ENCODE results near the gene PABPN1.
A peak's percentile ranks its signal among the peaks of the same experiment; 100 is the strongest.
"Not testable (repeated sequence)": the region's sequence is repeated elsewhere in the genome, so short reads cannot be mapped to it uniquely, and the experiment has no call there.

Gene PABPN1

DNA sequence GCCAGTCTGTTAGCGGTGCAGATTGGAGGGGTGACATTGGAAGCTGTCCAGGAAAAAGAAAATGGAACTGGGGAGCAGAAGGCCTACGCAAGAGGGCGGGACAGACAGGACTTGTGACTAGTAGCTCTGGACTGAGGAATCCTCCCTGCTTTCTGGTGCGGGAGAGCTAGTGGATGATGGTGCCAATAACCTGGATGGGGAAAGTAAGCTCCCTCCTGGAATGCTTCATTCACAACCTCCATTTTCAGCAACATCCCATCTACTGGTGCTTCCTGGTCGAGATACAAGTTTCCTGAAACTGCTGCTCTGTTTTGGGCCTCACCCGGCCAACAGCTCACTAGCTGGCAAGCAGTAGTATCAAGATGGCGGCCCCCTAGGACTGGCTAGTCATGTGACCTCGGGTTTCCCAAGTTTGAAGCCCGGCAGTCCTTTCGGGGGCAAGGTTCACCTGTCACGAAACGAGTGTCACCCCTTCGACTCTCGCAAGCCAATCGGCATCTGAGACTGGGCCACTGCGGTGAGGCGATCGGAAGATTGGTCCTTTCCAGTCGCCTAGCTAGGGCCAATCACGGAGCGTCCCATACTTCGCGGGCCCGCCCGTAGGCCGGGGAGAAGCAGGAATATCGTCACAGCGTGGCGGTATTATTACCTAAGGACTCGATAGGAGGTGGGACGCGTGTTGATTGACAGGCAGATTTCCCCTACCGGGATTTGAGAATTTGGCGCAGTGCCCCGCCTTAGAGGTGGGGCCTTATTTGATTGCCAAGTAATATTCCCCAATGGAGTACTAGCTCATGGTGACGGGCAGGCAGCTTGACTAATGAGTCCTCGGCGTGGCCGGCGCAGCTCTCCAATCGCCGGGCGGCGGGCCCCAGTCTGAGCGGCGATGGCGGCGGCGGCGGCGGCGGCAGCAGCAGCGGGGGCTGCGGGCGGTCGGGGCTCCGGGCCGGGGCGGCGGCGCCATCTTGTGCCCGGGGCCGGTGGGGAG, at the start of gene PABPN1:
Gene PABPN1 (plus strand): TSS at position 874 of the 988 bp plus-strand sequence. CDS start 13 bp downstream, at position 887.
- peak; percentile 94 to 95 for DNase-seq (ENCODE audit: low read depth in 2 of 2)

DNA sequence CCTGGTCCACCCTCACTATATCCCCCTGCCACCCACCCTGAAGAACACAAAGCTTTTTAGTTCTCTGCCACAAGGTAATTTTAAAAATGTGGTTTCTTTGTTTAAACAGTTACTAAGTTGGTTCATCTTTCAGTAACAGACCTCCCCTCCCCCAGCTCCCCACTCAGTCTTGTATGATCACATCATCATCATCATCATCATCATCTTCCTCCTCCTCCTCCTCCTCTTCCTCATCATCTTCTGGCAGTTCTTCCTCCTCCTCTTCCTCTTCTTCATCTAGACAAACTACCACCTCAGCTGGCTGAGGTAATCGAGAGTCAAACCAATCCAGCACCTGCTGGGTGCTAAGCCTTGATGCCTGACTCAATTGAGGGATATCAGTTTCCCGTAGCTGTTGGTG, 45.8 kb upstream of the PABPN1 start:
- no peak for DNase-seq (ENCODE audit: low read depth in 2 of 2)

GRCh38 chr14:23277189-23277588, 44.1 kb upstream of the PABPN1 start:
- DNase-seq (ENCODE audit: low read depth in 2 of 2) = no peak

GRCh38 chr14:23277928-23278327, 43.3 kb upstream of the PABPN1 start:
- DNase-seq (ENCODE audit: low read depth in 2 of 2) = not testable (repeated sequence)

GRCh38 chr14:23281247-23281646, 40.0 kb upstream of the PABPN1 start:
- no peak for DNase-seq (ENCODE audit: low read depth in 2 of 2)

GRCh38 chr14:23284654-23285529, 36.4 kb upstream of the PABPN1 start:
- no peak for DNase-seq (ENCODE audit: low read depth in 2 of 2)

DNA sequence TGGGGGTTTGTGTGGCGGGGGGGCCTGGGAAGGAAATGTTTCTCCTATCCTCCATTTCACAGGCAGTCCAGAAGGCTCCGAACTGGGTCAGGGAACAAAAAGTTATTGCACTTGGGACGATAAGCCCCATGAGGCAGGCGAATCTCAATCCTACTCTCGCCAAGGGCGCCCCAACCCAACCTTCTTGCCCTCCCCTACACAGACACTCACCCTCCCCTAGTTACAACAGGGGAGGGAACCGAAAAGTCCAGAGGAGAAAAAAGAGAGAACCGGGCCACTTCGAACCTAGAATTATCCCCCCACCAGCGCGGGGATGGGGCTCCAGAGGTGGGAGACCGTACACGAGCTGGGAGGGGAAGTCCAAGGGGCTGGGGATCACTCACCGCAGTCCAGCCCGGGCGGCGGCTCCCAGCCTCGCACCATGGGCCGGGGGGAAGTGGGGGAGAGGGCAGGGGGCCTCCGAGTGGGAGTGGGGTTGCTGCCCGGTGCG, 35.7 kb upstream of the PABPN1 start:
- DNase-seq (ENCODE audit: low read depth in 2 of 2) = no peak

GRCh38 chr14:23286020-23286901, 35.0 kb upstream of the PABPN1 start, which contains the start of gene HOMEZ:
HOMEZ (minus strand) TSS chr14:23286132; CDS start chr14:23285952, 180 bp downstream.
- DNase-seq (ENCODE audit: low read depth in 2 of 2) = peak; percentile 97 to 99

GRCh38 chr14:23286902-23287479, 34.3 kb upstream of the PABPN1 start:
- no peak for DNase-seq (ENCODE audit: low read depth in 2 of 2)

DNA sequence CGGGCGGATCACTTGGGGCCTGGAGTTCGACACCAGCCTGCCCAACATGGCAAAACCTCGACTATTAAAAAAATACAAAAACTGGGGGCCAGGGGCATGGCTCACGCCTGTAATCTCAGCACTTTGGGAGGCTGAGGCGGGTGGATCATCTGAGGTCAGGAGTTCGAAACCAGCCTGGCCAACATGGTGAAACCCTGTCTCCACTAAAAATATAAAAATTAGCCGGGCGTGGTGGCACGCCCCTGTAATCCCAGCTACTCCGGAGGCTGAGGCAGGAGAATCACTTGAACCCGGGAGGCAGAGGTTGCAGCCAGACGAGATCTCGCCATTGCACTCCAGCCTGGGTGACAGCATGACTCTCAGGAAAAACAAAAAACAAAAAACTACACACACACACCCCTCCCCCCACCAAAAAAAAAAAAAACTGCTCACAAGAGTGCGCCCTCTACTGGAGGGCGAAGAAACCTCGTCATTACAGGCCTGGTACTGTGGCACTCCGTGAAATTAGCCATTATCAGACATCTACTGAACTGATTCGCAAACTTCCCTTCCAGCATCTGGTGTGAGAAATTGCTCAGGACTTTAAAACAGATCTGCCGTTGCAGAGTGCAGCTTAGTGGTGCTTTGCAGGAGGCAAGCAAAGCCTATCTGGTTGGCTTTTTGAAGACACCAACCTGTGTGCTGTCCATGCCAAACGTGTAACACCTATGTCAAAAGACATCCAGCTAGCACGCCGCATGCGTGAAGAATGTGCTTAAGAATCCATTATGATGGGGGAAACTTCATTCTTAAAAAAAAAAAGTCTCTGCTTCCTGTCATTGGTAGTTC, 26.3 kb upstream of the PABPN1 start:
- peak in 1 of 2 experiments; percentile 26 for DNase-seq (ENCODE audit: low read depth in 2 of 2)

GRCh38 chr14:23296012-23296777, 25.1 kb upstream of the PABPN1 start:
- no peak for DNase-seq (ENCODE audit: low read depth in 2 of 2)

DNA sequence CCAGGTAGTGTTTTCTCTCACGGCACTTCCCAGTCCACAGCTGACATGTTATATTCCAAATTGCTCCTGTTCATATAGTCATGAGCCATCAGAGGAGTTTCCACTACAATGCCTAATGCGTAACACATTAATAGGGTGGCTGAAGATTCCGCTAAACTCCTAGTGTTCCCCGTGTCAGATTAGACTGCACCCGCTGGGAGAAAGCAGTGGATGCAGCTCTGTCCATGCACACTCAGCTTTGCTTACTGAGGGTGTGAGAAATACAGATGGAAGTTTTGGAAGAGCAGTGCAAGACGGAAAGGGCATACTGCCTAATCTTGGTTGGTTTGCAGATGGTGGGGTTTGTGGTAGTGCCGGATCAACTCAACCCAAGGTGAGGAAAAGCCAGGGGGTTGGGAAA, 24.2 kb upstream of the PABPN1 start:
- DNase-seq (ENCODE audit: low read depth in 2 of 2) = no peak

DNA sequence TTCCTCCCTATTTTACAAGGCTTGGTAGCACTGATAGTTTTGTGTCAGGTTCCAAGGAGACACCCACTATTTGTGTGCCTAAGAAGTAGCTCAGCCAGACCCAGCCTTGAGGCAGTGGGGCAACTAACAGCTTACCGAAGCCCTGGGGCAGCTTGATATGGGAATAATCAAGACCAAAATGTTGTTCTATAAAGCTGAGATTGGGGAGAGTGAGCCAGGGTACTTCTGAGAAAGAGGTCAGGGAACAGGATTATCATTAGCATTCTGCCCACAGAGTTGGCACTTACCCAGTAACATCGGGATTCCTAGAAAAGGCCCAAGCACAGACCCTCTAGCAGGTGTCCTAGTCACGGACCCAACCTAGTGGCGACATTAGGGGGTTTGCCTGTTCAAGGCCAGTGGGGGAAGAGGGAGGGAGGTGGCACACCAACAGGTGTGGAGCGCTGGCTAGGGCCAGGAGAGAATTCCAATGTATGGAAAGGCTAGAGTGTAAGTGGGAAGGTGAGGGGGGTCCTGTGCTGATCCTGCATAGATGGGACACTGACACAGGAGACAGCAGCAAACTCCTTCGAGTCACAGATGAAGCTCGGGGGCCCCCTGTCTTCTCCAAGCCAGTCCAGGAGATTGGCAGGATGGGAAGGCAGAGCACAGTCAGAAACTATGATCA, 23.5 kb upstream of the PABPN1 start:
- DNase-seq (ENCODE audit: low read depth in 2 of 2) = no peak

- no peak for DNase-seq (ENCODE audit: low read depth in 2 of 2)
Observed at GRCh38 chr14:23299211-23299957, 21.9 kb upstream of the PABPN1 start.

DNA sequence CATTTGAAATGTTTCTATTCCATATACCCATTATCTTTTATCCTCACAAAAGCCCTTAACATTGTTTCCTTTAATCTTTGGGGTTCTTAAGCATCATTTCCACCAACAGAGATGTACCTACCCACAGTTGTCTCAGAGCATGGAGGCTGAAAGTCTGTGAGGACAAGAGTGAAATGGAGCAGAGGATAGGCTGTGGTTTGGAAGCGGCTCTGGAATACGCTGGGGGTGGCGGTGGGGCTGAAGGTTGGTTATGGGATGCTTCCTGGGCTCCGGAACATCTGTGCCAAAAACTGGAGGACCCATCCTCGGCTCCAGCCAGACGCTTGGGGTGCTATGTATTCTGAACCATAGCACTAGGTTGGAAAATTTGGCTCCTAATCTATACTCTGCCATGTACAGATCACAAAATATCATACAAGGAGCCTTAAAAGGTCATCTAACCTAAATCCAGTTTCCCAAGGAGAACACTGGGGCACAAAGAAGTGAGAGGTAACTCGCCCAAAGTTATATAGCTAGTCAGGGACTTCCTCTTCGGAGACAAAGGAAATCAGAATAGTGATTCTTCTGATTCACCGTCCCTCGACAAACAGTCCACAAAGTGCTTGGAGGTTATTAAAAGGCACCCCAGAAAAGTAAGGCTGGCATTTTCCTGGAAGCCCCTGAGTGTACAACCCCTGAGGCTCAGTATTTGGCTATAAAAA, 21.1 kb upstream of the PABPN1 start:
- DNase-seq (ENCODE audit: low read depth in 2 of 2) = no peak

DNA sequence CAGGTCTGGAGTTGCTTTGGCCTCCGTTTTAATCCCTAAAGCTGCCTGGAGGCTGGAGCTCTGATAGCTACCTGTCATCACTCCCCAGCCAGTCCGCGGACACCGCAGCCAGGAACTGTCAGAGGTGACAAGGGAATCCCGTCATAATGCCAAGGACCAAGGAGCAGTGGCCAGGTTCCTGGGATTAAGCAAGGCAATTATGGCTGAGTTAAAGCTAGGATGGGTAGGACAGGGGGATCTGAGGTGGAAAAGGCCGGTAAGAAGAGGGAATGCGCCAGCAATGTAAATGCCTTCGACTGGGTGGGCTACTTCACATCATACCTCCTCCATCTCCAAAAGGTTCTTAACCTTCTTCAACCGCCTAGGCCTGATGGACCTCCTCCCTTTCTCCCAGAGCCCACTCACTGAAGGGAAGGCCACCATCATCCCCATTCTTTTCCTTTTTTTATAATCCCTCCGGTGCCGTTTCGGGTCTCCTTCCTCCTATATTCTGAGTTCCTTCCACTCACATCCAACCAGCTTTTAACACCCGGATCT, 20.5 kb upstream of the PABPN1 start:
- no peak for DNase-seq (ENCODE audit: low read depth in 2 of 2)

Measured in stimulated activated CD4-positive, alpha-beta T cell treated with anti-CD3 and anti-CD28 coated beads, Interleukin-12 subunit alpha, Interleukin-12 subunit beta, amount 100 ng/mL, for 24 hours (primary cell).